GM12874 (cell line): ENCODE data around the gene SNW1.
A peak's percentile ranks its signal among the peaks of the same experiment; 100 is the strongest.

Source experiments
- TF ChIP-seq, protein P1 (sequence below): IDR thresholded peaks from 2 replicates; pipeline ENCODE4 v1.5.1; 2011; ENCODE audit warnings: low read depth, mild to moderate bottlenecking, control low read depth, low read length, moderate library complexity; ENCODE audit not compliant: insufficient read depth

Gene SNW1

DNA sequence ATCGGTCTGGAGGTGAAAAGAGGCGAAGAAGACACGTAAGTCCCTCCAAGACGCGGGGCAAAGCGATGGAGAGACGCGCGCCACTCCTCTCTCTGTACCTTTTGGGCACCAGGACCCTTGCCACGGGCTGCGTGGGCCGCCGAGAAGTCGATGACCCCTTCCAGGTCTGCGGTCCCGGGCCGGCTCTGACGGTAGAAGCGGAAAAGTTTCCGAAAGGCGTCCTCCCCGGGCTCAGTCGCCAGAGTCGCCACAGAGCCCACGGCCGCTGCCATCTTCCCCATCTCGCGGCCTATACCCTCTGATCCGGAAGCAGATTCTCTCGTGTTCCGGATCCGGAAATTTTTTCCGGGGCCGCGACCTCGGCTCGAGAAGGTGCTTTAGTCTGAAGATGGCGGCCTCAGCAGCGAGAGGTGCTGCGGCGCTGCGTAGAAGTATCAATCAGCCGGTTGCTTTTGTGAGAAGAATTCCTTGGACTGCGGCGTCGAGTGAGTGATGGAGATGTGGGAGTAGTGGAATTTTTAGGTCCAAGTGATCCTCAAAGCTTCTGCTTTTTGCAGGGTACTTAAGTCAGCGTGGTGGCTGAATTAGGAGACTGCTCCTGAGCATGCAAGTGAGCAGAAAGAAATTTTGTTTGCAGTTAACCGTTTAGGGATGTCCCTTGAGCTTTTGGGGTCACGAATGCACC, 53.1 kb downstream of the SNW1 start, which contains the start of the genes ALKBH1 and SLIRP:
Gene ALKBH1 (minus strand): TSS at position 300 of the 685 bp plus-strand sequence. CDS start 19 bp downstream, at position 281.
Gene SLIRP (plus strand): TSS at position 380 of the 685 bp plus-strand sequence. CDS start 9 bp downstream, at position 389.
- TF ChIP-seq, protein P1, sequence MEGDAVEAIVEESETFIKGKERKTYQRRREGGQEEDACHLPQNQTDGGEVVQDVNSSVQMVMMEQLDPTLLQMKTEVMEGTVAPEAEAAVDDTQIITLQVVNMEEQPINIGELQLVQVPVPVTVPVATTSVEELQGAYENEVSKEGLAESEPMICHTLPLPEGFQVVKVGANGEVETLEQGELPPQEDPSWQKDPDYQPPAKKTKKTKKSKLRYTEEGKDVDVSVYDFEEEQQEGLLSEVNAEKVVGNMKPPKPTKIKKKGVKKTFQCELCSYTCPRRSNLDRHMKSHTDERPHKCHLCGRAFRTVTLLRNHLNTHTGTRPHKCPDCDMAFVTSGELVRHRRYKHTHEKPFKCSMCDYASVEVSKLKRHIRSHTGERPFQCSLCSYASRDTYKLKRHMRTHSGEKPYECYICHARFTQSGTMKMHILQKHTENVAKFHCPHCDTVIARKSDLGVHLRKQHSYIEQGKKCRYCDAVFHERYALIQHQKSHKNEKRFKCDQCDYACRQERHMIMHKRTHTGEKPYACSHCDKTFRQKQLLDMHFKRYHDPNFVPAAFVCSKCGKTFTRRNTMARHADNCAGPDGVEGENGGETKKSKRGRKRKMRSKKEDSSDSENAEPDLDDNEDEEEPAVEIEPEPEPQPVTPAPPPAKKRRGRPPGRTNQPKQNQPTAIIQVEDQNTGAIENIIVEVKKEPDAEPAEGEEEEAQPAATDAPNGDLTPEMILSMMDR = no peak

DNA sequence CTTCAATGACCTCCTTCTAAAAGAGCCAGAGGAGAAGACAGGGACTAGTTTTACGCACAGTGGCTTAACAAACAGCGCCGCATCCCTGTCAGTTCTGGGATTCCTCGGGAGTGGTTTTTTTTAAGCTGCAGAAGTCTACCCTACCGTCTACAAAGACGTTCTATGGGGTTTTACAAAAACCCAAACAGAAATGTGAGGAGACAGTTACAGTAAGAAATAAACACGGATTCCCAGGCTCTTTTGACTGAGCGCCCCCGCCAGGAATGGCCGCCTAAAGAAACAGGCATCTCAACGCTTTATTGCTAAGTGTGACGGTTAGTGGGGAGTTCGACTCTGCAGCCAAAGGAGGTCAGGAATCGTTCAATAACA, 53.6 kb downstream of the SNW1 start:
- TF ChIP-seq, protein P1 = peak; percentile 20; the same call in 1 of the 2 replicates

DNA sequence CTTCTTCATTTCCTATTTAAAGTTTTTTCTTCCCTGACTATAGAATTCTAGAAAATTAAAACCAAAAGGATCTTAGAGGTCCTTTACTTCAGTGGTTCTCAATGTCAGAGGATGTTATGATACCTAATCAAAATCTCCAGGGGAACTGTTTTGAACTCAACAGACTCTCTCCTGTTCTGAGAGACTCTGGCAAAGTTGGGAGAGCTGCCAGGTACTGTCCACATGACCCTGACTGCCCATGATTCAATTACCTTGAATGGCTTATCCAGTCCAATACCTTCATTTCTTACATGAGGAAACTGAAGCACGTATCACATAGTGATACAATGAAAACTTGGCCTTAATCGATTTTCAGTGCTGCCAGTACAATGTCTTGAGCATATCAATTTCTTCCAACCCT, 69.7 kb downstream of the SNW1 start:
- TF ChIP-seq, protein P1 = no peak

DNA sequence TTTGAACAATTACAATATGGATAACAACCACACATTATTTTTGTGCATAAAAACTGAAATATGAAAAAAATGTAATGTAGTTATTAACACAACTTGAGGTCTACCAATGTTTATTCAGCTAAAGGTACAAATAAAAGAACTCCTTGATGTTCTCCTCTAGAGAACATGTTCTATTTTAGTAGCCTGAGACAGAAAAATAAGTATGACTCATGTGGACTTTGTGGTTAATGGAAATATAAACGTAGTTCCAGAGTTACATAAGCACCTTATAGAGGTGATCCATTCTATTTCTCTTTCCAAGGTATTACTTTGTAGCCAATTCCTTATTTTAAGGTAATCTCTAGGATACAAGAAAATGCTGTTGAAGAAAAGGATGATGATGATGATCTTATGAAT, 78.8 kb downstream of the SNW1 start:
- TF ChIP-seq, protein P1 = no peak

DNA sequence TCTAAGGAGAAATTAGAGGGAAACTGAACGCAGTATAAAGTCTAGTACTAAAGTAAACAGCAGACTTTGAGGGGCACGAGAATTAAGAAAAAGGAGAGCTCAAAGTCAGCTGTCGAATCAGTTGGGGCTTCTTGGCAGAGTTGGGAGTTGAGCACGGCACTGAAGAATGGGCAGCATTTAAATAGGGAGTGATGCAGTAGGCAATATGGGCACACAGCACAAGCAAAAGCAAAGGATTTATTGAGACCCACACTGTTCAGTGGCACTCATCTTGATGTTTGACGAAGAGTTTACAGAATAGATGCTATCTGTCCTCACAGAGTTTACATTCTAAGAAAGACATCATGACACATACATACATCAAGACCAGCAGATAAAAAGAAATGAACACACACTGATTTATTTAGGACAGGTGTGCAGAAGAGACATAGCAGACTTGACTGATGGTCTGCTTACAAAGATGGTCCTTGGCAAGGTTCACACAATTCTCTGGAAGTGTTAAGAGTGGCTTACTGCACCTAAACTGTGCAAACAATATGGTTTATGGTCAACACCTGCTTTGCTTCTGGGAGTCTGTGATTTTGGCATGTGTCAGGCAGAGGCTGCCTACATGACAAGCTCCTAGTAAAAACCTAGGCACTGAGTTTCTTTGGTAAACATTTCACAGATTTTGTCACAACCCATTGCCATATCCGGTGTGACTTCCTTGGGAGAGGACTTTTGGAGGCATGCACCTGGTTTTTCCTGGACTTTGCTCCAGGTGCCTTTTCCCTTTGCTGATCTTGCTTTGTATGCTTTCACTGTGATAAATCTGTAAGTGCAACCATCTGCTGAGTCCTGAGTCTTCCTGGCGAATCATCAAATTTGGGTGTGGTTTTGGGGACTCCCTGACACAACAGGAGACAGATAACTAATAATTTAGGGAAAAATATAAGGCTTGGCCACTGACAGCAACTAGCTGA, 79.5 kb downstream of the SNW1 start:
- TF ChIP-seq, protein P1 = no peak

DNA sequence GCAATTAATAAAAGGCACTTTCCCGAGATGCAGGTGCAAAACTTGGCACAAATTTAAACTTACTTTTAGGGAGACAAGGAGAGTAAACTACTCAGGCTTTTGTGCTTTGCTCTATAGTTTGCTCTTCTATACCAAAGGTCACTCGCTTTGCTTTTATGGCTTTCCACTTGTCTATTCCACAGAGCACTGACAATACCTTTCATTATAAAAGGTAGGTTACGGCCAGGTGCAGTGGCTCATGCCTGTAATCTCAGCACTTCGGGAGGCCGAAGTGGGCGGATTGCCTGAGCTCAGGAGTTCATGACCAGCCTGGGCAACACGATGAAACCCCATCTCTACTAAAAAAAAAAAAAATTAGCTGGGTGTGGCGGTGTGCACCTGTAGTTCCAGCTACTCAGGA, 86.0 kb downstream of the SNW1 start:
- TF ChIP-seq, protein P1 = no peak

DNA sequence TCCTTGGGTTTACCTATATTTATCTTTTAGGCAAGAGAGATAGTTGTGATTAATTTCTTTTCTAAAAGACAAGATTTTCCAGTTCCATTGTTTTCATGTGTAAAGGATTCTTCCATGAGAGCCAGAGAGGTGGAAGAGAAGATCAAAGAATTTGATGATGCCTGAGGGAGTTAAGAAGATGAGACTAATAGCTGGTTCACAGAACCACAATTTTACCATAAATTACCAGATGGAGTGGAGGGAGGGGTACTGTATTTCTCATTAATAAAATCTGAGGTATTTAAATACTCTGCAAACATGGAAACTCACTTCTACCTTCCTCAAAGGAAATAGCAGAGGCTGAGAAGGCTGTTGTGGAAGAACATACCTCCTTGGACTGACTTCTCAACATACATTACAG, 87.8 kb downstream of the SNW1 start:
- TF ChIP-seq, protein P1 = no peak
